ENCODE data around the gene ZNF277. TPM values are rescaled to one million over a fixed set of nuclear protein-coding genes. Genes with fewer than 3 reads are reported as not detected.

Gene ZNF277
- total and polyA plus RNA-seq, 3 experiments from 2014 or later = 13.5 to 20.6 (median 14.7) TPM

DNA sequence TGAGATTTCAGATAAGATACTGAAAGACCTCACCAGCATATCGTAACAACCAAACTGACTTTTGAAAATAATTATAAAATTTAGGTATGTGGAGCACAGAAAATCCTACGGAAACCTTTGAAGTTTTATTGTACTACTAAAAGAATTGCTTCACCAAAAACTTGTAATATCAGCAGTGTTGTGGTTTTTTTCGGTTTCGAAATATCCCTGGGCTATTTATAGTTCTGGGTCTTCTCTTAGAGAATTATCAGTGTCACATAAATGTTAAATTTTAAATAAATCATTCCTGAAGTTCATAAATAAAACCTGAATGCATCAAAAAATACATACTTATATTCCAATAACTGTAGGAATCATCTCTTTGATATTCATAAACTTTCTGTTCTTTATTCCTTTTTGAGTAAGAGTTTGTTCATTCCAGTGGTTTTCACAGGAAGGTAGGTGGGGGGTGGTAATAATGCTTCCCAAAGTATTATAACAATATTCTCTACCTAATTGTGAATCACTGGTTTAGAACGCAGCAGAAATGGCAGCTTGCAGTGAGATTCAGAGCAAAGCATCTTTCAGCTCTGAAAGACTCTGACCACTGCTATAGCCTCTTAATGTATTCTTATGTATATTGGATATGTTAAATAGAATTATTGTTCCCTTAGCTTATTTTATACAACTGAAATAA lies 60.2 kb downstream of the ZNF277 start:
- no peak for DNase-seq
- Histone ChIP-seq H3K9me3 (ENCODE audit: low read length) (no peaks in the 10 kb centered on the region), H3K36me3 (ENCODE audit: insufficient read depth, low read length) (no peaks in the 10 kb centered on the region), H3K4me1 (ENCODE audit: insufficient read depth, low read length) (peaks cover 12% of the 10 kb centered on the region), H3K27ac (ENCODE audit: low read depth, low read length) (no peak overlapping the region), H3K27me3 (ENCODE audit: insufficient read depth, low read length, poor library complexity, severe bottlenecking) (no peaks in the 10 kb centered on the region), H3K4me3 (ENCODE audit: low read length) (no peak overlapping the region)
- peaks cover 36 to 54% (median 54%) of the 10 kb centered on the region in 3 donors for H3K4me1 Mint-ChIP-seq
- peak overlapping the region in 1 of 7 donors; percentile 3 for H3K4me3 Mint-ChIP-seq
- no peaks in the 10 kb centered on the region for H3K9me3 Mint-ChIP-seq
- no peak overlapping the region for H3K27ac Mint-ChIP-seq
- ChIA-PET POLR2A (no interaction called here), CTCF (no interaction called here)
- H3K27me3 Mint-ChIP-seq = no peaks in the 10 kb centered on the region
- H3K36me3 Mint-ChIP-seq = peaks cover 0 to 4% (median 4%) of the 10 kb centered on the region in 3 donors

DNA sequence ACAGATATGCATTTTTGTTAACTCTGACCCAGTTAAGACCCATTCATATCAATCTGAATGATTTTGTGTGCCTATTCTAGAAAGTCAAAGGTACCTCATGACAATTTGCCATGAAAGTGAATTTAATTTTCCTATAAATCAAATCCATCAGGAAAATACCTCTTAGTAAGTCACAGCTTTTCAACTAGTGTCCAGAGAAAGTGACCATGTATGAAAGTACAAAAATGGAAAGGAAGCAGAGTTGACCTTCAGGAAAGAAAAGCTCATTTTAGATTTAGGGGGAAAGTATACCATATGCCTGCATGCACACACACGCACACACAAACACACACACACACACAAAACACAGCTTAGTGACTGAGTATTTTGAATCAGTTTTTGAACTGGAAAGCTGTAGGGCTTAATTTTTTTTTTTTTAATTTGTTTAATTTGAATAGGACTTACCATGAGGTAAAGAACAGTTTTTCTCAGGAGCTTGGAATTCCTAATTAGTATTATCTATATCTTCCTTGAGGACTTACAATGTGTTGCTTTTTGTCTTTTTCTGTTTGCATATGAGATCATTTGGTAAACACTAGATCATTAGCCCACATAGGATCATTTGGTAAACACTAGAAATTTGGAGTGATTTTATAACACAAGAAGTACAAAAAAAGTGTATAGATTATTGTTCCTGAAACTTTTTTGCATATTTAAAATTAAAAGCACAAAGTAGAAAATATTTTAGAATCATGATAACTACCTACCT lies 61.6 kb downstream of the ZNF277 start:
- no peak overlapping the region for H3K4me3 ChIP-seq (ENCODE audit: low read length)
- no peaks in the 10 kb centered on the region for H3K9me3 ChIP-seq (ENCODE audit: low read length)
- no peaks in the 10 kb centered on the region for H3K9me3 Mint-ChIP-seq
- no peaks in the 10 kb centered on the region for H3K27me3 ChIP-seq (ENCODE audit: insufficient read depth, low read length, poor library complexity, severe bottlenecking)
- no peak overlapping the region for H3K27ac ChIP-seq (ENCODE audit: low read depth, low read length)
- H3K36me3 ChIP-seq (ENCODE audit: insufficient read depth, low read length) = no peaks in the 10 kb centered on the region
- H3K4me1 ChIP-seq (ENCODE audit: insufficient read depth, low read length) = peaks cover 12% of the 10 kb centered on the region
- H3K27me3 Mint-ChIP-seq = no peaks in the 10 kb centered on the region
- H3K4me3 Mint-ChIP-seq = no peak overlapping the region
- no peak overlapping the region for H3K27ac Mint-ChIP-seq
- DNase-seq = no peak
- POLR2A ChIA-PET = no interaction called here
- H3K4me1 Mint-ChIP-seq = peaks cover 35 to 62% (median 57%) of the 10 kb centered on the region in 3 donors
- peaks cover 0 to 9% (median 4%) of the 10 kb centered on the region in 3 donors for H3K36me3 Mint-ChIP-seq
- CTCF ChIA-PET = interaction anchor here (1.4 kb wide), 1 partner anchor 30 kb away, joined by 3 read pairs; no protein-coding TSS in a partner anchor

DNA sequence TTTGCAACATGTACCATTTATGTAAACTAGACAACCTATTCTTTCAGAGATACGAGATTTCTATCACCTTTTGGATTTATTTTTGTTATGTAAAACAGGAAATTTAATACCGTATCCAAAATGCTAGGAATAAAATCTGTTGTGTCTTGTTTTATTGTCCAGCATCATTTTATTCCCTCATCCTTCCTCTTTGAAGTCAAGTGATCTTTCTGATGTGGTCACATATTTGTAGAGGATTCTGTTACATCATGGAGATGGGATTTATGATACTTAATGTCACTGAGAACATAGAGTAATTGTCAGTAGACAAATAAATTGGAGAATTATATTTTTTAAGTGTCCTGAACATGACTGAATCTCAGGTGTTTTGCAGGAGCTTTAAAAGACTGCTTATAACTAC lies 64.7 kb downstream of the ZNF277 start:
- Mint-ChIP-seq H3K27me3 (no peaks in the 10 kb centered on the region), H3K9me3 (no peaks in the 10 kb centered on the region), H3K4me1 (peaks cover 24 to 51% (median 47%) of the 10 kb centered on the region in 3 donors), H3K4me3 (no peak overlapping the region), H3K27ac (no peak overlapping the region), H3K36me3 (peaks cover 0 to 12% (median 8%) of the 10 kb centered on the region in 3 donors)
- CTCF ChIA-PET = no interaction called here
- H3K4me1 ChIP-seq (ENCODE audit: insufficient read depth, low read length) = peaks cover 7% of the 10 kb centered on the region
- no peak overlapping the region for H3K4me3 ChIP-seq (ENCODE audit: low read length)
- DNase-seq = no peak
- POLR2A ChIA-PET = no interaction called here
- H3K9me3 ChIP-seq (ENCODE audit: low read length) = no peaks in the 10 kb centered on the region
- no peak overlapping the region for H3K27ac ChIP-seq (ENCODE audit: low read depth, low read length)
- H3K27me3 ChIP-seq (ENCODE audit: insufficient read depth, low read length, poor library complexity, severe bottlenecking) = no peaks in the 10 kb centered on the region
- H3K36me3 ChIP-seq (ENCODE audit: insufficient read depth, low read length) = no peaks in the 10 kb centered on the region

DNA sequence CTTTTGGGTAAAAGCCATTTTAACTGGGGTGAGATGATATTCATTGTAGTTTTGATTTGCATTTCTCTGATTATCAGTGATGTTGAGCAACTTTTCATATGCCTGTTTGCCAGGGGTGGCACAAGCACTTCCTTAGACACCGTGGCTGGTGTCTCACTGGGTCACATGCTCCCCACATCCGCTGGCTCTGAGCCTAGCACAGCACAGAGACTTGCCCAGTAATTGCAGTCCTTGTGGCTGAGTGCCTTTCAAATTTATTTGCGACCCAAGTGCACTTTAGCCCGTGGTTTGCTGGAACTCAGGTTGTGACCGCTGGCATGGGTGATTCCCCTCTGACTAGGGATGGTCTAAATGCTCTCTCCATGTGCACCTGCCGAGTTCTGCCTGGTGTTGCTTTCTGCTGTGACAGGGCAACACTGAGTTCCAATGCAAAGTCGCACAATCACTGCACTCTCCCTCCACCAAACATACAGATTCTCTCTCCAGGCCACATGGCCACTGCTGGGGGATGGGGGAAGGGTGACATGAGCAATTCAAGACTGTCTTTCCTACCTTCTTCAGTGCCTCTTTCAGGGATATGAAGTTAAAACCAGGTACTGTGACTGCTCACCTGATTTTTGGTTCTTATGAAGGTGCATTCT lies 66.5 kb downstream of the ZNF277 start:
- Histone ChIP-seq H3K9me3 (ENCODE audit: low read length) (no peaks in the 10 kb centered on the region), H3K4me3 (ENCODE audit: low read length) (no peak overlapping the region), H3K36me3 (ENCODE audit: insufficient read depth, low read length) (no peaks in the 10 kb centered on the region), H3K27ac (ENCODE audit: low read depth, low read length) (no peak overlapping the region), H3K27me3 (ENCODE audit: insufficient read depth, low read length, poor library complexity, severe bottlenecking) (no peaks in the 10 kb centered on the region), H3K4me1 (ENCODE audit: insufficient read depth, low read length) (no peaks in the 10 kb centered on the region)
- Mint-ChIP-seq H3K4me3 (no peak overlapping the region), H3K36me3 (peaks cover 0 to 12% (median 4%) of the 10 kb centered on the region in 3 donors), H3K9me3 (no peaks in the 10 kb centered on the region), H3K4me1 (peaks cover 14 to 38% (median 31%) of the 10 kb centered on the region in 3 donors), H3K27me3 (no peaks in the 10 kb centered on the region), H3K27ac (peak overlapping the region in 1 of 8 donors; percentile 10)
- CTCF ChIA-PET = no interaction called here
- no peak for DNase-seq
- POLR2A ChIA-PET = no interaction called here

DNA sequence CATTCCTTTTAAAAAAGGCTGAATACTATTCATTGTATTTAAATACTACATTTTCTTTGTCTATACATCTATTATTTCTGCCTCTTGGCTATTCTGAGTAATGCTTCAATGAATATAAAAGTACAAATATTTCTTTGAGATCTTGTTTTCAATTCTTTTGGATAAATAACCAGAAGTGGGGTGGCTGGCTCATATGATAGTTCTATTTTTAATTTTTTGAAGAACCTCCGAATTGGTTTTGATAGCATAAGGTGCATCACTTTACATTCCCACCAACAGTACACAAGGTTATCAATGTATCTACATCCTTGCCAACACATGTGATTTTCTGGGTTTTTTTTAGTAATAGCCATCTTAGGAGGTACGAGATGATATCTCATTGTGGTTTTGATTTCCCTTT lies 72.5 kb downstream of the ZNF277 start:
- Mint-ChIP-seq H3K27me3 (no peaks in the 10 kb centered on the region), H3K9me3 (no peaks in the 10 kb centered on the region), H3K27ac (no peak overlapping the region), H3K4me3 (no peak overlapping the region), H3K4me1 (peaks cover 29 to 51% (median 45%) of the 10 kb centered on the region in 3 donors), H3K36me3 (peaks cover 0 to 1% (median 0%) of the 10 kb centered on the region in 3 donors)
- no peaks in the 10 kb centered on the region for H3K9me3 ChIP-seq (ENCODE audit: low read length)
- POLR2A ChIA-PET = no interaction called here
- no peaks in the 10 kb centered on the region for H3K4me1 ChIP-seq (ENCODE audit: insufficient read depth, low read length)
- H3K4me3 ChIP-seq (ENCODE audit: low read length) = no peak overlapping the region
- H3K27me3 ChIP-seq (ENCODE audit: insufficient read depth, low read length, poor library complexity, severe bottlenecking) = no peaks in the 10 kb centered on the region
- H3K36me3 ChIP-seq (ENCODE audit: insufficient read depth, low read length) = no peaks in the 10 kb centered on the region
- no peak for DNase-seq
- CTCF ChIA-PET = no interaction called here
- H3K27ac ChIP-seq (ENCODE audit: low read depth, low read length) = no peak overlapping the region

DNA sequence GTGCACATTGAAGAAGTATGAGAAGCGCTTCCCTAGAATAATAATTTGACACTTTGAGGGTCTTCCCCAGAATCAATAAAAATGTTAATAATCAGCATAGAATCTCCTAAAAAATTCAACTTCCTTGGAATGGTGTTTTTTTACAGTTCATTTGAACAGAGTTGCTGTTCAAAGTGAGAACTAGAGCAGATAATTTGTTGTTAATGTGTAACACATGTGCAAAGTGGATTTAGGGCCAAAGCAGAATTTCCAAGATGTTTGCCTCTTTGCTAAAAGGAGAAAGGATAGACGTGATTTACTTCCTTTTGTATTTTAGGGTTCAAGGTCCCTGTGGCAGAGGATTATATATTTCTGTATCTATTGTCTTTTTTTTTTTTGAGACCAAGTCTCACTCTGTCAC lies 73.8 kb downstream of the ZNF277 start:
- no peaks in the 10 kb centered on the region for H3K36me3 ChIP-seq (ENCODE audit: insufficient read depth, low read length)
- no peak overlapping the region for H3K27ac ChIP-seq (ENCODE audit: low read depth, low read length)
- Mint-ChIP-seq H3K4me3 (no peak overlapping the region), H3K36me3 (no peaks in the 10 kb centered on the region), H3K4me1 (peaks cover 32 to 52% (median 38%) of the 10 kb centered on the region in 3 donors), H3K27ac (no peak overlapping the region), H3K27me3 (no peaks in the 10 kb centered on the region), H3K9me3 (no peaks in the 10 kb centered on the region)
- ChIA-PET POLR2A (no interaction called here), CTCF (no interaction called here)
- H3K4me1 ChIP-seq (ENCODE audit: insufficient read depth, low read length) = no peaks in the 10 kb centered on the region
- no peaks in the 10 kb centered on the region for H3K9me3 ChIP-seq (ENCODE audit: low read length)
- no peak for DNase-seq
- H3K4me3 ChIP-seq (ENCODE audit: low read length) = no peak overlapping the region
- no peaks in the 10 kb centered on the region for H3K27me3 ChIP-seq (ENCODE audit: insufficient read depth, low read length, poor library complexity, severe bottlenecking)

DNA sequence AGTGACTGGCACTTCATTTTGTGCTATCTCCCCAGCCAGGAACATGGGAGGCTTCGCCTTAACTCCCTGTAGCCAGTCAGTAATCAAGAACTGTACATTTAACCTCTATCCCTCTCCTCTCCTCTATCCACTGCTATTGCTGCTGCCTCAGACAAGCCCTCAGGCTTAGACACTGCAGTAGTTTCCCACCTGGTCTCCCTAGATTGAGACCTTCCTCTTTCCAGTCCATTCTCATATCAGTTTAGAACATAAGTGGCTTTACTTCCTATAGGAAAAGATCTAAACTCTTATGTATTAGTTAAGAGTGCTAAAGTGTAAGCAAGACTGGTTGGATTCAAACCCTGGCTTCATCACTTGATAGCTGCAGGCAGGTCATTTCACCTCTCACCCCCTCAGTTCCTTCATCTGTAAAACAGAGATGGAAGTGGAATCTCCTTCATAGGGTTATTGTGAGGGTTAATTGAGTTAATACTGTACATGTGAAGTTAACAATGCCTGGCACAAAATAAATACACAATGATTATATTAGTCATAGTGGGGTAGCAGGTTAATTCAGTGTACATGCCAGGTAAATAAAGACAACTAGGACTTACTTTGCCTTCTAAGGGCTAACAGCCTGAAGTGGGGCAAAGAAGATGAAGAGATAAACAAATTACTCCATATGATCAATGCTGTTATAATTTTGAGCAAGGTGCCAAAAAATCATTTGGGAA lies 76.1 kb downstream of the ZNF277 start:
- Mint-ChIP-seq H3K27ac (no peak overlapping the region), H3K9me3 (no peaks in the 10 kb centered on the region), H3K4me3 (no peak overlapping the region), H3K27me3 (no peaks in the 10 kb centered on the region), H3K36me3 (peaks cover 0 to 9% (median 2%) of the 10 kb centered on the region in 3 donors), H3K4me1 (peaks cover 47 to 68% (median 54%) of the 10 kb centered on the region in 3 donors)
- no peak for DNase-seq
- H3K36me3 ChIP-seq (ENCODE audit: insufficient read depth, low read length) = no peaks in the 10 kb centered on the region
- no peak overlapping the region for H3K4me3 ChIP-seq (ENCODE audit: low read length)
- ChIA-PET POLR2A (no interaction called here), CTCF (no interaction called here)
- no peaks in the 10 kb centered on the region for H3K27me3 ChIP-seq (ENCODE audit: insufficient read depth, low read length, poor library complexity, severe bottlenecking)
- no peak overlapping the region for H3K27ac ChIP-seq (ENCODE audit: low read depth, low read length)
- H3K4me1 ChIP-seq (ENCODE audit: insufficient read depth, low read length) = peaks cover 8% of the 10 kb centered on the region
- no peaks in the 10 kb centered on the region for H3K9me3 ChIP-seq (ENCODE audit: low read length)

Measured in CD8-positive, alpha-beta memory T cell (primary cell).